ENCODE measurements around the gene MAP7D2.

Gene MAP7D2

GRCh38 chrX:19964017-19964710, 152.5 kb downstream of the MAP7D2 start:
- DNase-seq, result peak; percentile 81

GRCh38 chrX:19960913-19961312, 155.8 kb downstream of the MAP7D2 start:
- DNase-seq, result no peak

- no peak for DNase-seq
Measured at GRCh38 chrX:19958552-19959486, 157.9 kb downstream of the MAP7D2 start.

GRCh38 chrX:19956923-19957322, 159.8 kb downstream of the MAP7D2 start:
- no peak for DNase-seq

All from activated CD4-positive, alpha-beta T cell treated with anti-CD3 and anti-CD28 coated beads, Interleukin-10, Interleukin-2, amounts not matched to agents 100 ng/mL and 50 ng/mL, durations not matched to agents 16 hours and 8 hours (primary cell).